ENCODE data around the gene IL12B.

The IL12B gene

DNA sequence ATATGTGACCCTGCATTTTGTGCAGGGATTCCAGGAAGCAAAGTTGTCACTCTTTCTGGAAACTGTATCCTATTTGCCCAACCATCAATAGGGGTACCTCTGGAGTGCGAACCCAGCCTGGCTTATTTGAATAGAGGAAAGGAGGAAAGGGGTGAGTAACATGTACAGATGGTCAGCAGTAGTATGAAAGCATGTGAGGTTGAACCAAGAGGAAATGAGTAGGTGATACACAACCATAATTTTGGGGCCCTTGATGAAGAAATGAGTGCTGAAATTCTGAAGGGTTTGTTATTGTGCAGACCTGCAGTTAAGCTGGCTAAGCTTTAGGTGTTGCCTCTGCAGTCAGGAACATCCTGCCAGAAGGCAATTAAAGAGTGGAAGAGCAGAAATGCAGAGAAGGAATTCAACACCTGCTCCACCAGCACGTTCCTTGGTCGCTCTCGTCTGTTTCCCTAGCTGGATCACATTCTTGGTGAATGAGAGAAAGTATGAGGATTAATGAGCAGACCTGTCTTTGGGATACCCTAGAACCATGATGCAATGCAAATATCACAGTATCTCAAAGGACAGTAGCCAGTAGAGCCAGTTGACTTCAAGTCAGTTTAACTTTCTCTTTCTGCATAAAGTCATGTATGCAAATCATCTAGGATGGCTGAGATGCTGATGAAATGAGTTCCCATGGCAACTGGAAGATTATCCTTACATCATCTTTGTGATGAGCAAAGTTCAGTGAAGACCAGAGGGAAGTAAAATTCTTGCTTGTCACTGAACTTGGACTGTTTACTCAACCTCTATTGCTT is 13.2 kb upstream of the IL12B start:
- Histone ChIP-seq H3K4me3 (ENCODE audit: low read length) (no peak overlapping the region), H3K27me3 (ENCODE audit: control insufficient read depth, insufficient read depth, low read length) (no peaks in the 10 kb centered on the region)

DNA sequence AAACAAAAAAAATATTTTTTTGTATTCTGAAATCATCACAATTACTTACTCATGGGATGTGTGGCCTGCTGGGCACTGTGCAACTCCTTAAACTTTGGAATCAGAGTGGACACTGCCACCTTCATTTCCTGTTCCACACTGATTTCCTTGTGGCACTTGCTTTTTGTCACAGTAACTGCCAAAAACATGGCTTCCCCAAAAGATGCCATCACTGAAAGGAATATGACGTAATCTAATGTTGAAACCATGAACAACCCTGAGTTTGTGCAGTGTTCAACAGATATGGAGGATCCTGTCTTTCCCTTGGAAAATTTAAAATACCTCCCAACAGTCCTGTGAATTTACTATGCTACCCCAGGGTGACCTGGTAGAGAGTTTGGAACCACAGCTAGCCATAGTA is 12.6 kb upstream of the IL12B start:
- no peaks in the 10 kb centered on the region for H3K36me3 ChIP-seq (ENCODE audit: control insufficient read depth, insufficient read depth, low read length)
- no peaks in the 10 kb centered on the region for H3K27me3 ChIP-seq (ENCODE audit: control insufficient read depth, insufficient read depth, low read length)
- H3K9me3 ChIP-seq (ENCODE audit: control insufficient read depth, low read length), result no peaks in the 10 kb centered on the region
- H3K9ac ChIP-seq (ENCODE audit: low read length), result no peak overlapping the region
- no peak overlapping the region for H3K4me3 ChIP-seq (ENCODE audit: low read length)
- no peaks in the 10 kb centered on the region for H3K4me1 ChIP-seq (ENCODE audit: control insufficient read depth, insufficient read depth, low read length)

More for the DNA sequence above, 13.2 kb upstream of the IL12B start:
- no peaks in the 10 kb centered on the region for H3K36me3 ChIP-seq (ENCODE audit: control insufficient read depth, insufficient read depth, low read length)
- H3K9ac ChIP-seq (ENCODE audit: low read length), result no peak overlapping the region
- no peaks in the 10 kb centered on the region for H3K4me1 ChIP-seq (ENCODE audit: control insufficient read depth, insufficient read depth, low read length)
- no peaks in the 10 kb centered on the region for H3K9me3 ChIP-seq (ENCODE audit: control insufficient read depth, low read length)

DNA sequence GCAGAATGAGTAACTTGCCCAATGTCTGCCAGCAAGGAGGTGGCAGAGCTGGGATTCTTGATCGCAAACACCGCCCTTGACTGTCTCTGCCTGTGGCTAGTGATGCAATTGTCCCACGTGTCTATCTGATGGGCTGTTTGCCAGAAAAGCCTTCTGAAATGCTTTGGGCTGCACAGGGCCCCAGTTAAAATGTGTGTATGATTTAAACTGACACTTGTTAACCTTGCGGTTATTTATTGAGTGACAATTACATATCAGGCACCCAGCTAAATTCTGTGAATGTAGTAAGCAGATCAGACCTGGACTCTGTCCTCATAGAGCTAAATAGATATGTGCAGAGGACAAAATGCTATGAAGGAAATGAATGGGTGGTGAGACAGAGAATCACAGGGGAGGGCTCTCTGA is 11.6 kb upstream of the IL12B start:
- Histone ChIP-seq H3K4me1 (ENCODE audit: control insufficient read depth, insufficient read depth, low read length) (no peaks in the 10 kb centered on the region), H3K9me3 (ENCODE audit: control insufficient read depth, low read length) (no peaks in the 10 kb centered on the region), H3K4me3 (ENCODE audit: low read length) (no peak overlapping the region), H3K27me3 (ENCODE audit: control insufficient read depth, insufficient read depth, low read length) (no peaks in the 10 kb centered on the region), H3K9ac (ENCODE audit: low read length) (no peak overlapping the region), H3K36me3 (ENCODE audit: control insufficient read depth, insufficient read depth, low read length) (no peaks in the 10 kb centered on the region)

DNA sequence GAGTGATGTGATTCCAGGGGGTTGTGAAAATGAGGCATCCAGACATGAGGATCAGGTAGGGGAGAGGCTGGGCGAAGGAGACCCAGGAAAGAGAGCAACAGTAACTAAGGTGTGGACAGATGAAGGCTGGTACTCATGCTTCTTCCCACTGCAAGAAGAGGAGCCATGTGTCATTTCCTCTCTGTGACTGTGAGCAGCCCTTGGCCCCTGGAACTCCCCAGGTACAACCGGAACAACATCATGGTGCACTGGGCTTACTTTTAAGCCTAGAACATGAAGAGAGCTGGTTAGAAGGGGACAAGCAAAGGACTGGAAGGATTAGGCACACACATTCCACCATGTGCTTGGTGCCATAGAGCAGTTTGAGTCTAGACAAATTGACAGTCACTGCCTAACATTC is 10.9 kb upstream of the IL12B start:
- Histone ChIP-seq H3K4me3 (ENCODE audit: low read length) (no peak overlapping the region), H3K9me3 (ENCODE audit: control insufficient read depth, low read length) (no peaks in the 10 kb centered on the region), H3K4me1 (ENCODE audit: control insufficient read depth, insufficient read depth, low read length) (no peaks in the 10 kb centered on the region), H3K9ac (ENCODE audit: low read length) (no peak overlapping the region), H3K36me3 (ENCODE audit: control insufficient read depth, insufficient read depth, low read length) (no peaks in the 10 kb centered on the region), H3K27me3 (ENCODE audit: control insufficient read depth, insufficient read depth, low read length) (no peaks in the 10 kb centered on the region)

DNA sequence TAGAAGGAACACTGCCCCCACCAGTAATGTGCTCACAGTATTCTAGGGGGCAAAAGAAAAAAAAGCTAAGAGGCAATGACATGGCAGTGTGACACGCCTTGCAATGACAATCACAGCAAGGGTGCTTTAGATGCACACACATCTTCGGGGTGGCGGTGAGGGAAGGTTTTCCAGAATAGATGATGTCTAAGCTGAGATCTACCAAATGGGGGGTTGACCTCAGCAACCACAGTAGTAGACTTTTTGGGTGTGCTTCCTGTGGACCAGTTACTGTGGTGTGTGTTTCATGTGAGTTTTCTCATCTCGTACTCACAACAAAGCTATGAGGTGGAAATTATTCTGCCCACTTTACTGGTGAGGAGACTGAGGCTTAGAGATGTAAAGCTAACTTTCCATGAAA is 10.2 kb upstream of the IL12B start:
- Histone ChIP-seq H3K4me1 (ENCODE audit: control insufficient read depth, insufficient read depth, low read length) (no peaks in the 10 kb centered on the region), H3K36me3 (ENCODE audit: control insufficient read depth, insufficient read depth, low read length) (no peaks in the 10 kb centered on the region), H3K9me3 (ENCODE audit: control insufficient read depth, low read length) (no peaks in the 10 kb centered on the region), H3K27me3 (ENCODE audit: control insufficient read depth, insufficient read depth, low read length) (no peaks in the 10 kb centered on the region), H3K4me3 (ENCODE audit: low read length) (no peak overlapping the region), H3K9ac (ENCODE audit: low read length) (no peak overlapping the region)

DNA sequence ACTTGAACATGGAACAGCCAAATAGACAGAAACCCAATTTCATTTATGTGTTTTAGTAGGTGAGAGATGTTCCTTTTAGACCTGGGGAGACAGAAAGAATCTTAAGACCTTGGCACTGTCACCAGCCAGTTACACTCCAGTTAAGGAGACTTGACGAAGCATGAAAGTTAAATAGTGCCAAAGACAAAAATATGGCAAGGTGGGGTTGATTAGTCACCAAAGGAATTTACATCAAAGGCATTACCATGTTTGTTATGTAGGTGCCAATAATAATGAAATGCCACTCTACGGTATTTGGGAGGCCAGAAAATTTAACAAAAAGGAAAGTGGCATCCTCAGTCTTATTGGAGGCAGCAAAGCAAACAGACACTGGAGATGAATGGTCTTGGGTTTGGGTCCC is 9.2 kb upstream of the IL12B start:
- Histone ChIP-seq H3K9ac (ENCODE audit: low read length) (no peak overlapping the region), H3K9me3 (ENCODE audit: control insufficient read depth, low read length) (no peaks in the 10 kb centered on the region), H3K4me1 (ENCODE audit: control insufficient read depth, insufficient read depth, low read length) (no peaks in the 10 kb centered on the region), H3K36me3 (ENCODE audit: control insufficient read depth, insufficient read depth, low read length) (no peaks in the 10 kb centered on the region), H3K27me3 (ENCODE audit: control insufficient read depth, insufficient read depth, low read length) (no peaks in the 10 kb centered on the region), H3K4me3 (ENCODE audit: low read length) (no peak overlapping the region)

DNA sequence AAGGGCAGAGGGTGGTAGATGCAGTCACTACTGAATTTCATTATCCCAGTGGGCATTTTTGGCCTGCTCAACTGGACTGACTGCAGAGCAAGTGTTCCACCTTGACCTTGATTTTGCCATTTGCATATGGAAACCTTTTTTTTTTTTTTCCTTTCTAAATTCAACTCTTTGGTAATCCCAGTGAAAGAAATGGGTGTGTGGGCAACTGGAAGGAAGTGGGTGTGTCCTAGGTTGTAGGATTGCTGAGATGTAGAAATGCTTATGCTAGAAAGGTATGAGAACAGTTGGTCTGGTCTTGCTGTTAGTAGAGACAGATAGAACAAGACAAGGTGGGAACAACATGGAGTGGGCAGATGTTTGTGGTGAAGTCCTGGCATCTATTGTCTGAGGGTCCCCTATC is 7.8 kb upstream of the IL12B start:
- no peaks in the 10 kb centered on the region for H3K4me1 ChIP-seq (ENCODE audit: control insufficient read depth, insufficient read depth, low read length)
- no peaks in the 10 kb centered on the region for H3K36me3 ChIP-seq (ENCODE audit: control insufficient read depth, insufficient read depth, low read length)
- H3K27me3 ChIP-seq (ENCODE audit: control insufficient read depth, insufficient read depth, low read length), result no peaks in the 10 kb centered on the region
- H3K9ac ChIP-seq (ENCODE audit: low read length), result no peak overlapping the region
- H3K4me3 ChIP-seq (ENCODE audit: low read length), result no peak overlapping the region
- H3K9me3 ChIP-seq (ENCODE audit: control insufficient read depth, low read length), result no peaks in the 10 kb centered on the region

DNA sequence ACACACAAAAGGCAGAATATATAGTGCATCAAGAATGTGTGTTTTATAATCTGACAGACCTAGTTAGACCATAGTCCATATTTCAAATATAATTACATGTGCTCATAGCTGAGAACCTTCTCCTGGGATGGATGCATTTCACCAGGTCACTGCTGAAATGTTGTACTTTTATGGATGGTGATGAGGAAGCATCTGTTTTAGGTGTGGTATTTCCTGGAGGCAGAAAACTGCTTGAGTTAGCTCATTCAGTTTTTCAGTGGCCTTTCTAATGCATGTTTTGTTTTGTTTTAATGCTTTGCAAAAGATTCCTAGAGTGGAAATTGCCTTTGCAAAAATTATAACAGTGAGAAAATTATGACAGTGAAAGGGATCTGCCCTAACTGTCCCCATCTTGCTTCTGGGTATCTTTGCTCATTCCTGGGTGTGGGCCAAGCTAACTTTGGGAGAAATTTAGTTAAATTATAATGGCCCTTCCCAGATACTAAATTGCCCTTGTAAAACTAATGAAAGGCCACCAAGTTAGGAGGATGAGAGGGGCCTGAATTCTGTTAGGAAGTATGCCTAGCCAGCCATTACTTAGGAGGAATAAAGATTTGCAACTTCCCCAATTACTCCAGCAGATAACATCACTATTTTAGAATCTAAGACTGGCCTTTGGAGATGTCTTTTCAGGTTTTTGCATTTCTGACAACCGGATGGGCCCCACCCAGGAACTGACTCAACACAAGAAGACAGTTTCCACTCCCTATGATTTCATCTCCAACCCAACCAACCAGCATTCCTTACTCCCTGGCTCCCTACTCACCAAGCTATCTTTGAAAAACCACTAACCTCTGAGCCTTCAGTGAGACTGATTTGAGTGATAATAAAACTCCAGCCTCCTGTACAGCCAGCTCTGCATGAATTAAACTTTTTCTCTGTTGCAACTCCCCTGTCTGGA is 7.0 kb upstream of the IL12B start:
- Histone ChIP-seq H3K4me3 (ENCODE audit: low read length) (no peak overlapping the region), H3K9ac (ENCODE audit: low read length) (no peak overlapping the region), H3K36me3 (ENCODE audit: control insufficient read depth, insufficient read depth, low read length) (no peaks in the 10 kb centered on the region), H3K4me1 (ENCODE audit: control insufficient read depth, insufficient read depth, low read length) (no peaks in the 10 kb centered on the region), H3K9me3 (ENCODE audit: control insufficient read depth, low read length) (no peaks in the 10 kb centered on the region), H3K27me3 (ENCODE audit: control insufficient read depth, insufficient read depth, low read length) (no peaks in the 10 kb centered on the region)

DNA sequence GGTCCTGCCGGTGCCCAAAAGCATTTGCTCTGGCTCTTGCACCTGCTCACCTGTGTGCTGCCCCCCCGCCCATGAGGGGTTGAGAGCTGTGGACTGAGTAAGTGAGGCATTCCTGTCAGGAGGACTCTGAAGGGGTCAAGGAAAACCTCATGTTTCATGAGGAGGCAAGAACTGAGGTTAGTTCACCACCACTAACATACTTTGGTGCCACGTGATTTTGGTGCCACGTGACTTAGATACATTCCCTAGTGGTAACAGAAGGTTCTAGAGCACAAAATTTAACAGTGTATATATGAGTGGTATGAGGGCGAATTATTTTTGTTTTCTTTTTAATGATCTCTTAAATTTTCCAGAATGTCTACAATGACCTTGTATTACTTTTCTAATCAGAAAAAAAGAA is 6.3 kb upstream of the IL12B start:
- no peaks in the 10 kb centered on the region for H3K9me3 ChIP-seq (ENCODE audit: control insufficient read depth, low read length)
- H3K4me3 ChIP-seq (ENCODE audit: low read length), result no peak overlapping the region

DNA sequence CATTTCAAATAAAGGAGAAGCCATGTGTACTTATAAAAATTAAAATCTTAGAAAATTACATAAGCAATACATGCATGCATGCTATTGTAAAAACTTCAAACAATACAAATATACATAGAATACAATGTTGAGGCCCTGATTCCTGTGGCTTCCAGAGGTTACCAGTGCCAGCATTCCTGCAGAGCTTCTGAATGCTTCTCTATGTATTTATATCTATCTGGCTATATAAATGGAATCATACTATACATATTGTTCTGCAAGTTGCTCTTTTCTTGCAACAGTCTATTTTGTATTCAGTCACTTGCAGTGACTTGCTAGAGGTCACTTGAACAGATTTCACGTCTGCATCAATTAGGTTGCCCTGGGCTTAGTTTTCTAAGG is 3.2 kb upstream of the IL12B start:
- peaks cover 4% of the 10 kb centered on the region for H3K4me1 ChIP-seq (ENCODE audit: control insufficient read depth, insufficient read depth, low read length)

More for the DNA sequence above, 6.3 kb upstream of the IL12B start:
- Histone ChIP-seq H3K4me1 (ENCODE audit: control insufficient read depth, insufficient read depth, low read length) (no peaks in the 10 kb centered on the region), H3K9ac (ENCODE audit: low read length) (no peak overlapping the region), H3K36me3 (ENCODE audit: control insufficient read depth, insufficient read depth, low read length) (no peaks in the 10 kb centered on the region), H3K27me3 (ENCODE audit: control insufficient read depth, insufficient read depth, low read length) (no peaks in the 10 kb centered on the region)

DNA sequence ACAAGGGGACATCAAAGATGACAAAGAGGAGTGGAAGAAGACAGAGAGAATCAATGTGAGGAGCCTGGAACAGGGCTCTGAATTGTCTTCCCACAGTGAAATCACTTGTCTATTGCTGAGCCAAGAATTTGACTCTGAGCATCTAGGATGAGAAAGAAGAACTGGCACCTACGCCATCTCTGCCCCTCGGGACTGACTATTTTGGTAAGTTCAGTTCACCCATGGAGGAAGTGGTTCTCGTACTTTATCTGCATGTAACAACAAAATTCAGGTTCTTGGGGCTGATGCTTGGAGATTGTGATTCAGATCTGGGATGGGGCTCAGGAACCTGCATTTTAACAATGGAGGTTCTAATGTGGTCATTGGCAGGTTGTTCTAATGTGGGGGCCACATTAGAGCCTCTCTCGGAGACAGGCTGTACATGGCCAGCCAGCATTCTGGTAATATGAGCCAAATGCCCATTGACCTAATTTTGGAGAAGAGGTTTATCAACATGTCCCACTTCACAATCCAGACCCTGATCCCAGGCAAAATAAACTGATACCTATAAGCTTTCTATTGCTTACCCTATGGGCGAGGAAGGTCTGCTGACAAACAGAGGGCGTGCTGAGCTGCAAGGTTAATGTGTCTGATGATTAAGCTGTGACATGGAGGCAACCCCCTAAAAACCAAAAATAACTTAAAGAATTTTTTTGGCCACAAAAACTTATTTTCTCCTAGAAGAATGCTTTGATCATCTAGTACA is 2.7 kb upstream of the IL12B start:
- Histone ChIP-seq H3K9me3 (ENCODE audit: control insufficient read depth, low read length) (no peaks in the 10 kb centered on the region), H3K9ac (ENCODE audit: low read length) (no peak overlapping the region), H3K4me1 (ENCODE audit: control insufficient read depth, insufficient read depth, low read length) (peaks cover 4% of the 10 kb centered on the region), H3K27me3 (ENCODE audit: control insufficient read depth, insufficient read depth, low read length) (peaks cover 8% of the 10 kb centered on the region), H3K36me3 (ENCODE audit: control insufficient read depth, insufficient read depth, low read length) (no peaks in the 10 kb centered on the region), H3K4me3 (ENCODE audit: low read length) (no peak overlapping the region)

More for the DNA sequence above, 3.2 kb upstream of the IL12B start:
- Histone ChIP-seq H3K9ac (ENCODE audit: low read length) (no peak overlapping the region), H3K36me3 (ENCODE audit: control insufficient read depth, insufficient read depth, low read length) (no peaks in the 10 kb centered on the region), H3K27me3 (ENCODE audit: control insufficient read depth, insufficient read depth, low read length) (peaks cover 8% of the 10 kb centered on the region), H3K4me3 (ENCODE audit: low read length) (no peak overlapping the region), H3K9me3 (ENCODE audit: control insufficient read depth, low read length) (no peaks in the 10 kb centered on the region)
